Measurements from ENCODE around the gene FBRSL1.
A peak's percentile ranks its signal among the peaks of the same experiment; 100 is the strongest.

FBRSL1 gene

GRCh38 chr12:132495629-132496357 is 5.8 kb downstream of the FBRSL1 start:
- no CpG with 5 or more reads among the region's 31 CpGs for WGBS, 2 donors (ENCODE audit: extremely low coverage in 2 of 2, insufficient read length in 2 of 2, insufficient replicate concordance in 1 of 2)
- no peak for DNase-seq (ENCODE audit: low spot score)

GRCh38 chr12:132496358-132496669 is 6.4 kb downstream of the FBRSL1 start:
- Histone ChIP-seq H3K9ac (ENCODE audit: low read depth, low read length, poor library complexity) (no peak overlapping the region), H2BK5ac (ENCODE audit: low read length) (no peak overlapping the region), H3K27me3 (ENCODE audit: control insufficient read depth in 3 of 3, insufficient read depth in 3 of 3, low read depth in 1 of 3, low read length in 3 of 3) (no peaks in the 10 kb centered on the region), H3K4ac (ENCODE audit: low read length) (no peak overlapping the region), H3K36me3 (replicated peaks in 1 of 2; ENCODE audit: control insufficient read depth in 2 of 2, insufficient read depth in 2 of 2, low read length in 2 of 2) (peaks cover 2 to 12% of the 10 kb centered on the region in 2 donors), H4K91ac (ENCODE audit: low read depth, low read length, poor library complexity) (no peak overlapping the region), H3K9me3 (replicated peaks in 1 of 2; ENCODE audit: control insufficient read depth in 2 of 2, insufficient read depth in 1 of 2, low read depth in 1 of 2, low read length in 2 of 2) (no peaks in the 10 kb centered on the region), H3K18ac (ENCODE audit: low read length) (no peak overlapping the region), H3K27ac (replicated peaks; ENCODE audit: low read length) (no peak overlapping the region), H2AFZ (ENCODE audit: low read length) (no peak overlapping the region), H3K23ac (ENCODE audit: low read depth, low read length, poor library complexity) (peak overlapping the region; percentile 43), H2BK15ac (ENCODE audit: low read length) (no peak overlapping the region), H2AK5ac (ENCODE audit: low read depth, low read length) (no peak overlapping the region), H3K79me1 (ENCODE audit: low read depth, low read length) (peaks cover 71% of the 10 kb centered on the region), H3K4me1 (ENCODE audit: control insufficient read depth in 2 of 2, insufficient read depth in 1 of 2, low read depth in 1 of 2, low read length in 2 of 2) (peaks cover 12 to 18% of the 10 kb centered on the region in 2 donors), H3K14ac (ENCODE audit: low read length) (no peak overlapping the region), H3K4me3 (ENCODE audit: low read length in 2 of 2) (no peak overlapping the region), H2BK12ac (ENCODE audit: low read length) (no peak overlapping the region), H2BK120ac (ENCODE audit: low read depth, low read length) (no peak overlapping the region), H4K8ac (ENCODE audit: low read depth, low read length) (no peak overlapping the region), H3K4me2 (ENCODE audit: insufficient read depth, low read length, poor library complexity, severe bottlenecking) (no peak overlapping the region)
- no peak for DNase-seq (ENCODE audit: low spot score)
- WGBS, 2 donors (ENCODE audit: extremely low coverage in 2 of 2, insufficient read length in 2 of 2, insufficient replicate concordance in 1 of 2): no CpG with 5 or more reads among the region's 10 CpGs

More at GRCh38 chr12:132495629-132496357, 5.8 kb downstream of the FBRSL1 start:
- Histone ChIP-seq H3K79me1 (ENCODE audit: low read depth, low read length) (peaks cover 75% of the 10 kb centered on the region), H3K14ac (ENCODE audit: low read length) (no peak overlapping the region), H3K23ac (ENCODE audit: low read depth, low read length, poor library complexity) (peak overlapping the region; percentile 73), H3K4me1 (ENCODE audit: control insufficient read depth in 2 of 2, insufficient read depth in 1 of 2, low read depth in 1 of 2, low read length in 2 of 2) (peaks cover 12 to 18% of the 10 kb centered on the region in 2 donors), H2AK5ac (ENCODE audit: low read depth, low read length) (peak overlapping the region; percentile 28), H3K18ac (ENCODE audit: low read length) (peak overlapping the region; percentile 48), H3K27me3 (ENCODE audit: control insufficient read depth in 3 of 3, insufficient read depth in 3 of 3, low read depth in 1 of 3, low read length in 3 of 3) (peaks cover 0 to under 1% (median 0%) of the 10 kb centered on the region in 3 experiments), H3K4me3 (ENCODE audit: low read length in 2 of 2) (no peak overlapping the region), H2BK15ac (ENCODE audit: low read length) (peak overlapping the region; percentile 17), H2AFZ (ENCODE audit: low read length) (no peak overlapping the region), H3K9ac (ENCODE audit: low read depth, low read length, poor library complexity) (peak overlapping the region; percentile 4), H3K4me2 (ENCODE audit: insufficient read depth, low read length, poor library complexity, severe bottlenecking) (peak overlapping the region; percentile 18), H3K36me3 (replicated peaks in 1 of 2; ENCODE audit: control insufficient read depth in 2 of 2, insufficient read depth in 2 of 2, low read length in 2 of 2) (peaks cover 2 to 12% of the 10 kb centered on the region in 2 donors), H2BK5ac (ENCODE audit: low read length) (no peak overlapping the region), H2BK12ac (ENCODE audit: low read length) (no peak overlapping the region), H3K9me3 (replicated peaks in 1 of 2; ENCODE audit: control insufficient read depth in 2 of 2, insufficient read depth in 1 of 2, low read depth in 1 of 2, low read length in 2 of 2) (no peaks in the 10 kb centered on the region), H2BK120ac (ENCODE audit: low read depth, low read length) (no peak overlapping the region), H3K27ac (replicated peaks; ENCODE audit: low read length) (no peak overlapping the region), H3K4ac (ENCODE audit: low read length) (no peak overlapping the region), H4K8ac (ENCODE audit: low read depth, low read length) (no peak overlapping the region), H4K91ac (ENCODE audit: low read depth, low read length, poor library complexity) (no peak overlapping the region)

GRCh38 chr12:132496710-132497109 is 6.8 kb downstream of the FBRSL1 start:
- Histone ChIP-seq H2BK5ac (ENCODE audit: low read length) (no peak overlapping the region), H2BK120ac (ENCODE audit: low read depth, low read length) (no peak overlapping the region), H3K9me3 (replicated peaks in 1 of 2; ENCODE audit: control insufficient read depth in 2 of 2, insufficient read depth in 1 of 2, low read depth in 1 of 2, low read length in 2 of 2) (no peaks in the 10 kb centered on the region), H3K9ac (ENCODE audit: low read depth, low read length, poor library complexity) (peak overlapping the region; percentile 21), H3K23ac (ENCODE audit: low read depth, low read length, poor library complexity) (peak overlapping the region; percentile 43), H2AK5ac (ENCODE audit: low read depth, low read length) (no peak overlapping the region), H3K18ac (ENCODE audit: low read length) (peak overlapping the region; percentile 38), H3K4me3 (ENCODE audit: low read length in 2 of 2) (no peak overlapping the region), H4K8ac (ENCODE audit: low read depth, low read length) (no peak overlapping the region), H4K91ac (ENCODE audit: low read depth, low read length, poor library complexity) (no peak overlapping the region), H3K27ac (replicated peaks; ENCODE audit: low read length) (no peak overlapping the region), H3K4me2 (ENCODE audit: insufficient read depth, low read length, poor library complexity, severe bottlenecking) (no peak overlapping the region), H3K14ac (ENCODE audit: low read length) (peak overlapping the region; percentile 56), H3K4ac (ENCODE audit: low read length) (no peak overlapping the region), H3K36me3 (replicated peaks in 1 of 2; ENCODE audit: control insufficient read depth in 2 of 2, insufficient read depth in 2 of 2, low read length in 2 of 2) (peaks cover 2 to 10% of the 10 kb centered on the region in 2 donors), H2AFZ (ENCODE audit: low read length) (no peak overlapping the region), H2BK12ac (ENCODE audit: low read length) (no peak overlapping the region), H2BK15ac (ENCODE audit: low read length) (no peak overlapping the region), H3K27me3 (ENCODE audit: control insufficient read depth in 3 of 3, insufficient read depth in 3 of 3, low read depth in 1 of 3, low read length in 3 of 3) (no peaks in the 10 kb centered on the region), H3K4me1 (ENCODE audit: control insufficient read depth in 2 of 2, insufficient read depth in 1 of 2, low read depth in 1 of 2, low read length in 2 of 2) (peaks cover 13 to 18% of the 10 kb centered on the region in 2 donors), H3K79me1 (ENCODE audit: low read depth, low read length) (peaks cover 70% of the 10 kb centered on the region)
- DNase-seq (ENCODE audit: low spot score): no peak
- WGBS, 2 donors (ENCODE audit: extremely low coverage in 2 of 2, insufficient read length in 2 of 2, insufficient replicate concordance in 1 of 2): no CpG with 5 or more reads among the region's 27 CpGs

- Histone ChIP-seq H4K91ac (ENCODE audit: low read depth, low read length, poor library complexity) (no peak overlapping the region), H2BK15ac (ENCODE audit: low read length) (no peak overlapping the region), H3K4me1 (ENCODE audit: control insufficient read depth in 2 of 2, insufficient read depth in 1 of 2, low read depth in 1 of 2, low read length in 2 of 2) (peaks cover 20 to 23% of the 10 kb centered on the region in 2 donors), H3K14ac (ENCODE audit: low read length) (peak overlapping the region; percentile 56), H3K27me3 (ENCODE audit: control insufficient read depth in 3 of 3, insufficient read depth in 3 of 3, low read depth in 1 of 3, low read length in 3 of 3) (no peaks in the 10 kb centered on the region), H3K4me3 (ENCODE audit: low read length in 2 of 2) (no peak overlapping the region), H2BK120ac (ENCODE audit: low read depth, low read length) (no peak overlapping the region), H2AK5ac (ENCODE audit: low read depth, low read length) (no peak overlapping the region), H3K79me1 (ENCODE audit: low read depth, low read length) (peaks cover 69% of the 10 kb centered on the region), H3K9ac (ENCODE audit: low read depth, low read length, poor library complexity) (no peak overlapping the region), H3K9me3 (replicated peaks in 1 of 2; ENCODE audit: control insufficient read depth in 2 of 2, insufficient read depth in 1 of 2, low read depth in 1 of 2, low read length in 2 of 2) (no peaks in the 10 kb centered on the region), H3K27ac (replicated peaks; ENCODE audit: low read length) (no peak overlapping the region), H4K8ac (ENCODE audit: low read depth, low read length) (no peak overlapping the region), H3K4ac (ENCODE audit: low read length) (no peak overlapping the region), H3K23ac (ENCODE audit: low read depth, low read length, poor library complexity) (no peak overlapping the region), H3K4me2 (ENCODE audit: insufficient read depth, low read length, poor library complexity, severe bottlenecking) (no peak overlapping the region), H2BK12ac (ENCODE audit: low read length) (no peak overlapping the region), H2BK5ac (ENCODE audit: low read length) (no peak overlapping the region), H3K18ac (ENCODE audit: low read length) (peak overlapping the region; percentile 48), H2AFZ (ENCODE audit: low read length) (no peak overlapping the region), H3K36me3 (replicated peaks in 1 of 2; ENCODE audit: control insufficient read depth in 2 of 2, insufficient read depth in 2 of 2, low read length in 2 of 2) (peaks cover 0 to 2% of the 10 kb centered on the region in 2 donors)
- no peak for DNase-seq (ENCODE audit: low spot score)
- WGBS, 2 donors (ENCODE audit: extremely low coverage in 2 of 2, insufficient read length in 2 of 2, insufficient replicate concordance in 1 of 2): no CpG with 5 or more reads among the region's 28 CpGs
Measured at GRCh38 chr12:132497514-132498405, 7.8 kb downstream of the FBRSL1 start.
